PC-9 (cell line): ENCODE data around the gene IL12A.

Experiments
- CTCF ChIP-seq: fragments of 200-600 bp; sonication (generic); conservative IDR thresholded peaks from 2 replicates; pipeline ENCODE4 v1.6.1; 2017; ENCODE audit warnings: mixed run types, antibody characterized with exemption, mild to moderate bottlenecking, moderate library complexity
- EZH2 ChIP-seq: fragments of 200-600 bp; sonication (generic); IDR thresholded peaks from 2 replicates; pipeline ENCODE4 v1.8.0; 2017; ENCODE audit warnings: antibody characterized with exemption, low read depth

- no peak for TF ChIP-seq CTCF
- TF ChIP-seq EZH2 = no peak
Observed at GRCh38 chr3:159944781-159945180, 43.9 kb upstream of the IL12A start.
